NCI-H2227 (cell line): Measurements from ENCODE around the gene CR1.
"Not testable (repeated sequence)": the region's sequence is repeated elsewhere in the genome, so short reads cannot be mapped to it uniquely, and the experiment has no call there.

Experiments used
- DNase-seq: peaks from one replicate; lab custom pipeline; 2025; ENCODE audit not compliant: unreplicated experiment; lab: John Stamatoyannopoulos, UW

The CR1 gene

DNA sequence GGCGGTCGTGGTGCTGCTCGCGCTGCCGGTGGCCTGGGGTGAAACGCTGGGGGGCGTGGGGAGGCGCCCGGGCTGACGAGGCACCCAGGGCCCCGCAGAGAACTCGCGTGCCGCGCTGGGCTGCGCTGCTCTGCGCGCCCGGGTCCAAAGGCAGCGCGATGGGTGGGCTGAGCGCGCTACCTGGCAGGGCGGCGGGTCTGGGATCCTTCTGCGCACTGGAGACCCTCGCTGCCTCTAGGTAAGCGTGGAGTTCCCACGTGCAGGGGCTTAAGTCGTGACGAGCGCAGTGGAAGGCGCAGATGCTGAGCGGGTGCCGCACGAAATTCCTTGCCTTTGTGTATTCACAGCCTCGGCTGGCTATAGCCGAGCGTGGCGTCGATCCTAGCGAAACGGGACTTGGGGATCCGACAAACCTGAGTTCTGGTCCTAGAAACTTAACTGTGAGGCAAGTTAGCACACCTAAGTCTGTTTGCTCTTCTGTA is 173.6 kb downstream of the CR1 start:
- no peak for DNase-seq

DNA sequence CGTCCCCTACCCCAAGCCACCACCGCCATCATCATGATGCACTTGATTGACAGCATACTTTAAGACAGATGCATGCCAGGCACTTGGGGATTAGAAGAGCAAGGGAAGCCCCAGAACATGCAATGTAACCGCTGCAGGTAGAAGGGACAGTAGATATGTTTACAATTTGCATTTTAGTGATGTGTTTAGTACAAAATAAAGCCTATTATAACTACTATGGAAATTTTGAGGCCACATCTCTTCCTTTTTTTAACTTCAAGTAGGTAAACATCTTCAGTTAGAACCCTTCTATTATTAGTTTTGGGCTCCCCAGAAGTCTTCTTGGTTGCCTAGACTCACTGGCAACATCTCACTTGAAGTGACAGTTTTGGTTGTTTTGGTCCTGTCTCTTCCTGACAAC is 174.2 kb downstream of the CR1 start:
- DNase-seq, result no peak

DNA sequence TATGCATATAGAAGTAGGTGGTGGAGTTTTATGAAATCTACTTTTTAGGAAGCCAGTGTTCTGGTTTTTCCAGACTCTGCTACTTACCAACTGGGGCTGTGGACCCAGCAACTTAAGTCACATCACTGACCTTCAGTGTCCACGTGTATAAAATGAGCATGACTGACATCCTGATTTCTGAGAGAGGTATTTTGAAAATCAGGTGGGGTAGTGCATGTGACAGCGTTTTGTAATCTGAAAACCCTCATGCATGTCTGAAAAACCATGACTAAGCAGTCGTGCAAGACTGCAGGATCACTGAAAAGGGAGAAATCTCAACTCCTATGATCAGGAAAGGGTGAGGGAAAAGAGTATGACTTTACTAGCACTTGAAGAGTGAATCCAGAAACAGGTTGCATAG is 175.0 kb downstream of the CR1 start:
- DNase-seq, result no peak

DNA sequence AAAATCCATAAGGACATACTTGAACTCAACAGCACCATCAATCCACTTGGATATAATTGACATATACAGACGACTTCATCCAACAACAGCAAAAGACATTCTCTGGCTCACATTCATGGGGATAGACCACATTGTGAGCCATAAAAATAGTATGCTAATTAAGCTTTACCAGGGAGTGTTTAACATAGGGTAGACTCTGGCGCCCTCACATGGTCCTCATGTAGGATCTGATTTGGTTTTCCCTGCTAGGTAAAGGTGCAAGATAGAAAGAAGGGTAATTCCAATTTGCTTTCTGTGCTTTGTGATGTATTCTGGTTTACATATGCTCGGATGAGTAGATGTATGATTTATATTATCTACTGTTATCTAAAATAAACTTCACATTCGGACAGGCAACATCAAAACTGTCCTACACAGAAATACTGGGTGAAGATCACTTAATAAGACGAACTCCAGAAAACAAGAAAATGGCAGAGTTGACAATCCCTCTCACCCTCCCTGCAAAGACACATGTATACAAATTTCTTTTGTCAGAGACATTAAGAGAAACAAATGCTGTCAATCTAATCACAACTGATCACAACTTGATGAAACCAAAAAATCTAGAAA is 176.7 kb downstream of the CR1 start:
- no peak for DNase-seq

DNA sequence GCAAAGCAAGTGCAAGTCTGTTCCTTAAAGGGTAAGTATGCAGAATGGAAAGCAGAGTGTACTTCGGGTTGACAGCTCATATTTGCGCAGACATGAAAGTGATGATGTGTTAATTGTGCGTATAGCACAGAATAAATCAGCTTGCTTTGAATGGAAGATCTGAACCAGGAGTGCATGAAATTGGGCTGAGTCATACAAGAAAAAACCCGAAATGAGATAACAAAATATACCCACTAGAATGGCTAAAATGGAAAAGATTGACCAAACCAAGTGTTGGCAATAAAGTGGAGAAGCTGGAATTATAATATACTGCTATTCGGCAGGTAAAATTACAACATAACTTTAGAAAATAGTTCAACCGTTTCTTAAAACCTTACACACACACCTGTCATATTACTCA is 177.4 kb downstream of the CR1 start:
- DNase-seq, result no peak

DNA sequence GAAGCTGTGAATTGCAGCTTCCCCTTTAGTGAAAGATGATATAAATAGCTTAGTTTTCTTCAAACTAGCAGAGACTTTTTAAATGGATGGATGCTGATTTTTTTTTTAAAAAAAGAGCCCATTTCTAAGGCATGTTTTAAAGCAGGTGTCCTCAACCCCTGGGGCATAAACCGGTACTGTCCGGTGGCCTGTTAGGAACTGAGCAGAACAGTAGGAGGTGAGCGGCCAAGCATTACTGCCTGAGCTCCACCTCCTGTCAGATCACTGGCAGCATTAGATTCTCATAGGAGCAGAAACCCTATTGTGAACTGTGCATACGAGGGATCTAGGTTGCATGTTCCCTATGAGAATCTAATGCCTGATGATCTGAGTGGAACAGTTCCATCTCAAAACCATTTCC is 180.2 kb downstream of the CR1 start:
- no peak for DNase-seq

DNA sequence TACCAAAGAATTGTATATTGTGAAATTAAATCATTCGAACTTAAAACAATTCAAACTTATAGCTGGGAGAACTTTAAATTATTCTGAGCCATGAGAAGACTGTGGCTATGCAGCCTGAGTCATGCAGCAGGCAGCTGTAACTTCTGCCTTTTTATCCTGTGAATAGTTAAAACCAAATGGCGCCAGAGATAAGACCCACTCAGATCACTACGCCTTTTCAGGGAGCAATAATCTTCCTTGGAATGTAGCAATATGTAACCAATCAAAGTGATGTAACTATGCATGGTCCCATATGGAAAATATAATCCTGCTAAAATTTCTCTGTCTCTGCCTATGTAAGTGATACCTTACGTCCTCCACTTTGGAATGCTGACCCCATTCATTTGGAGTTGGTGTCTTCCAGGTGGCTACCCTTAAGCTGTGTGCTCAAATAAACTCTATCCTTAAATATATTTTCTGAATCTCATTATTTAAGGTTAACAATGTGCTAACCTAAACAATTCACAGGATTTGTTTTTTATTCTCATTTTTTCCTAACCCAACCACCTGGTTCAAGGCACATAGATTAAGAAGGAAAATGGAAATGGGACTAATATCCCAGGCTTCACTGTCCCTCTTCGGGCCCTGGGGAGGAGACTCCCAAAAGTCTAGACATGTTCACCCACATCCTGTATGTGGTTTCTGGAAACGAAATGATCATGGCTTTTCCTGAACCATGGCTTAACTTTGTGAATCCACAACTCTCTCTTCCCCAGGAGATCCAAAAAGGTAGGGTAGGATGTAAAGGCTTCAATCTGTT is 184.8 kb downstream of the CR1 start:
- not testable (repeated sequence) for DNase-seq

DNA sequence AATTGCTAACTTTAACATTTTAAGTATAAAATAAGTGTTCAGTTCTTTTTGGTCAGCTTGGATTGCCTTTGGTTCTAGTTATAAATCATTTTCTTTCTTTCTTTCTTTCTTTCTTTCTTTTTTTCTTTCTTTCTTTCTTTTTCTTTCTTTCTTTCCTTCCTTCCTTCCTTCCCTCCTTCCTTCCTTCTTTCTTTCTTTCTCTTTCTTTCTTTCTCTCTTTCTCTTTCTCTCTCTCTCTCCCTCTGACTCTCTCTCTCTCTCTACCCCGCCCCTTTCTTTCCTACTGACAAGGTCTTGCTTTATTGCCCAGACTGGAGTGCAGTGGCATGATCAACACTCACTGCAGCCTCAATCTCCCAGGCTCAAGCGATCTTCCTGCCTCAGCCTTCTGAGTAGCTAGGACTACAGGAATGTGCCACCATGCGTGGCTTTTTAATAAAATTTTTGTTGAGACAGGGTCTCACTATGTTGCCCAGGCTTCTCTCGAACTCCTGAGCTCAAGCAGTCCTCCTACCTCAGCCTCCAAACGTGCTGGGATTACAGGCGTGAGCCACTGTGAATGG is 187.0 kb downstream of the CR1 start:
- DNase-seq, result not testable (repeated sequence)

DNA sequence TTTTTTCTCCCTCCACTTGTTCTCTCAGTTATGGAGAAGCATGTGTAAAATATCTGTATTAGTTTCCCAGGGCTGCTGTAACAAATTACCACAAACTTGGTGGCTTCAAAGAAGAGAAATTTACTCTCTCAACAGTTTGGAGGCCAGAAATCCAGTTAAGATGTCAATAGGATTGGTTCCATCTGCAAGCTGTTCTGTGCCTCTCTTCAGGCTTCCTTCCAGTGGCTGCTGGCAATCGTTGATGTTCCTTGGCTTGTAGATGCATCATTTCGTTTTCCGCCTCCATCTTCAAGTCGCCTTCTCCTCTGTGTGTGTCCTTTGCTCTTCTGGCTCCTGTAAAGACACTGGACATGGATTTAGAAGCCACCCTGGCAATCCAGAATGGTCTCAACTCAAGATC is 194.6 kb downstream of the CR1 start:
- DNase-seq, result not testable (repeated sequence)

DNA sequence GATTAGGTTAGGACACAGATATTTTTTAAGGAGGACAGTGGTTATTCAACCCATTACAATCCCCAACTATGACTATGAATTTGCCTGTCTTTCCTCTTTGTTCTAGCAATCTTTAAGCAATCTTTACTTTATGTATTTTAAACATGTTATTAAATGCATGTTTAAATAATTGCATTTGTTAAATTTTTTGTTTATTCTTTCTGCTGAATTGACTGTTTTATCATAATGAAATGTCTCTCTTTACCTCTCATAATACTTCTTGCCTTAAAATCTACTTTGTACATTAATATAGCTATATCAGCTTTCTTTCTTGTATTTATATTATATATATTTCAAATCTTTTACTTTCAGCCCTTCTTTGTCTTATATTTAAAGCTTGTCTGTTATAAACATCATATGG is 195.1 kb downstream of the CR1 start:
- no peak for DNase-seq
